WTC11 (cell line): Measurements from ENCODE around the gene STK31.

ENCODE experiments used
- NR1H2 ChIP-seq: sonication (generic); formaldehyde crosslinking; IDR thresholded peaks from 2 replicates; pipeline ENCODE4 v1.9.0; 2021; ENCODE audit warnings: mild to moderate bottlenecking, moderate library complexity, missing genetic modification reagents
- NR2C2 ChIP-seq: sonication (generic); formaldehyde crosslinking; IDR thresholded peaks from 2 replicates; pipeline ENCODE4 v1.8.0; 2022; ENCODE audit warnings: mild to moderate bottlenecking, missing genetic modification reagents
- NR3C1 ChIP-seq: sonication (generic); formaldehyde crosslinking; conservative IDR thresholded peaks from 2 replicates; pipeline ENCODE4 v1.8.1; 2023; ENCODE audit warnings: low read depth, mild to moderate bottlenecking, missing genetic modification reagents
- RELA ChIP-seq: sonication (generic); formaldehyde crosslinking; IDR thresholded peaks from 2 replicates; pipeline ENCODE4 v1.8.1; 2022; ENCODE audit warnings: missing genetic modification reagents, mild to moderate bottlenecking, borderline replicate concordance
- RORB ChIP-seq: fragments of 250-450 bp; sonication (Bioruptor Pico); IDR thresholded peaks from 2 replicates; pipeline ENCODE4 v1.9.0; 2021; ENCODE audit warnings: mild to moderate bottlenecking
- TF ChIP-seq, protein P1 (sequence below): sonication (generic); formaldehyde crosslinking; IDR thresholded peaks from 2 replicates; pipeline ENCODE4 v1.8.1; 2022; ENCODE audit warnings: missing genetic modification reagents, borderline replicate concordance
- TF ChIP-seq, protein P2 (sequence below): fragments of 200-600 bp; IDR thresholded peaks from 2 replicates; pipeline ENCODE4 v1.8.0; 2022; ENCODE audit warnings: antibody characterized with exemption
- TF ChIP-seq, protein P3 (sequence below): sonication (generic); formaldehyde crosslinking; IDR thresholded peaks from 2 replicates; pipeline ENCODE4 v1.8.1; 2022; ENCODE audit warnings: mild to moderate bottlenecking, missing genetic modification reagents, moderate library complexity, borderline replicate concordance
- TF ChIP-seq, protein P4 (sequence below): fragments of 250-450 bp; sonication (Bioruptor Pico); IDR thresholded peaks from 2 replicates; pipeline ENCODE4 v1.9.0; 2021; ENCODE audit warnings: mild to moderate bottlenecking
- TF ChIP-seq, protein P5 (sequence below): sonication (generic); formaldehyde crosslinking; conservative IDR thresholded peaks from 2 replicates; pipeline ENCODE4 v1.8.1; 2023; ENCODE audit warnings: mild to moderate bottlenecking, low read depth, missing genetic modification reagents, moderate library complexity
- TF ChIP-seq, protein P6 (sequence below): sonication (generic); formaldehyde crosslinking; IDR thresholded peaks from 2 replicates; pipeline ENCODE4 v1.8.1; 2022; ENCODE audit warnings: low read depth, missing genetic modification reagents, borderline replicate concordance
- TF ChIP-seq, protein P7 (sequence below): sonication (generic); formaldehyde crosslinking; IDR thresholded peaks from 2 replicates; pipeline ENCODE4 v1.8.1; 2023; ENCODE audit warnings: mild to moderate bottlenecking, missing genetic modification reagents, moderate library complexity

DNA sequence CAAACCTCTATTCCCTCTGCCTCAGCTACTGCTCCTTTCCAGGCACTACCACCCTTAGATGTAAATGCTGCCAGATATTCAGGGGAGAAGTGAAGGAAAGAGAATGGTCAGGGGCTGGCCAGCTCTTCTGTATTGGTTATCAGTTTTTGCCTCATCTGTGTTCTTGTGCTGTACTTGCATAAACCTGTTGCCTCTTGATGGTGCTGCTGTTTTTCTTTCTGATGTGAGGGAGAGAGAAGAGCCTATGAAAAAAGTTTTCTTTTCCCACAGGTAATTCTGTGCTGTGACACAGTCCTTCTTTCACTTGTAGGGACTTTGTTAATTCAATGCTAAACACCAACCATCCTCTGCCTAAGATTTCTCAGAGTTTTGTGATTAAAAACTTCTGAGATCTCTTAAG lies 57.5 kb downstream of the STK31 start:
- TF ChIP-seq NR2C2 (CRISPR knock-in tag) (no peak), RORB (CRISPR knock-in tag) (no peak), NR1H2 (CRISPR knock-in tag) (no peak), RELA (CRISPR knock-in tag) (no peak), NR3C1 (CRISPR knock-in tag) (no peak)
- TF ChIP-seq, protein P1, sequence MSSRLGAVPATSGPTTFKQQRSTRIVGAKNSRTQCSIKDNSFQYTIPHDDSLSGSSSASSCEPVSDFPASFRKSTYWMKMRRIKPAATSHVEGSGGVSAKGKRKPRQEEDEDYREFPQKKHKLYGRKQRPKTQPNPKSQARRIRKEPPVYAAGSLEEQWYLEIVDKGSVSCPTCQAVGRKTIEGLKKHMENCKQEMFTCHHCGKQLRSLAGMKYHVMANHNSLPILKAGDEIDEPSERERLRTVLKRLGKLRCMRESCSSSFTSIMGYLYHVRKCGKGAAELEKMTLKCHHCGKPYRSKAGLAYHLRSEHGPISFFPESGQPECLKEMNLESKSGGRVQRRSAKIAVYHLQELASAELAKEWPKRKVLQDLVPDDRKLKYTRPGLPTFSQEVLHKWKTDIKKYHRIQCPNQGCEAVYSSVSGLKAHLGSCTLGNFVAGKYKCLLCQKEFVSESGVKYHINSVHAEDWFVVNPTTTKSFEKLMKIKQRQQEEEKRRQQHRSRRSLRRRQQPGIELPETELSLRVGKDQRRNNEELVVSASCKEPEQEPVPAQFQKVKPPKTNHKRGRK (CRISPR knock-in tag): no peak
- TF ChIP-seq, protein P2, sequence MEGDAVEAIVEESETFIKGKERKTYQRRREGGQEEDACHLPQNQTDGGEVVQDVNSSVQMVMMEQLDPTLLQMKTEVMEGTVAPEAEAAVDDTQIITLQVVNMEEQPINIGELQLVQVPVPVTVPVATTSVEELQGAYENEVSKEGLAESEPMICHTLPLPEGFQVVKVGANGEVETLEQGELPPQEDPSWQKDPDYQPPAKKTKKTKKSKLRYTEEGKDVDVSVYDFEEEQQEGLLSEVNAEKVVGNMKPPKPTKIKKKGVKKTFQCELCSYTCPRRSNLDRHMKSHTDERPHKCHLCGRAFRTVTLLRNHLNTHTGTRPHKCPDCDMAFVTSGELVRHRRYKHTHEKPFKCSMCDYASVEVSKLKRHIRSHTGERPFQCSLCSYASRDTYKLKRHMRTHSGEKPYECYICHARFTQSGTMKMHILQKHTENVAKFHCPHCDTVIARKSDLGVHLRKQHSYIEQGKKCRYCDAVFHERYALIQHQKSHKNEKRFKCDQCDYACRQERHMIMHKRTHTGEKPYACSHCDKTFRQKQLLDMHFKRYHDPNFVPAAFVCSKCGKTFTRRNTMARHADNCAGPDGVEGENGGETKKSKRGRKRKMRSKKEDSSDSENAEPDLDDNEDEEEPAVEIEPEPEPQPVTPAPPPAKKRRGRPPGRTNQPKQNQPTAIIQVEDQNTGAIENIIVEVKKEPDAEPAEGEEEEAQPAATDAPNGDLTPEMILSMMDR: no peak
- TF ChIP-seq, protein P3, sequence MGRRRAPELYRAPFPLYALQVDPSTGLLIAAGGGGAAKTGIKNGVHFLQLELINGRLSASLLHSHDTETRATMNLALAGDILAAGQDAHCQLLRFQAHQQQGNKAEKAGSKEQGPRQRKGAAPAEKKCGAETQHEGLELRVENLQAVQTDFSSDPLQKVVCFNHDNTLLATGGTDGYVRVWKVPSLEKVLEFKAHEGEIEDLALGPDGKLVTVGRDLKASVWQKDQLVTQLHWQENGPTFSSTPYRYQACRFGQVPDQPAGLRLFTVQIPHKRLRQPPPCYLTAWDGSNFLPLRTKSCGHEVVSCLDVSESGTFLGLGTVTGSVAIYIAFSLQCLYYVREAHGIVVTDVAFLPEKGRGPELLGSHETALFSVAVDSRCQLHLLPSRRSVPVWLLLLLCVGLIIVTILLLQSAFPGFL: no peak
- TF ChIP-seq, protein P4, sequence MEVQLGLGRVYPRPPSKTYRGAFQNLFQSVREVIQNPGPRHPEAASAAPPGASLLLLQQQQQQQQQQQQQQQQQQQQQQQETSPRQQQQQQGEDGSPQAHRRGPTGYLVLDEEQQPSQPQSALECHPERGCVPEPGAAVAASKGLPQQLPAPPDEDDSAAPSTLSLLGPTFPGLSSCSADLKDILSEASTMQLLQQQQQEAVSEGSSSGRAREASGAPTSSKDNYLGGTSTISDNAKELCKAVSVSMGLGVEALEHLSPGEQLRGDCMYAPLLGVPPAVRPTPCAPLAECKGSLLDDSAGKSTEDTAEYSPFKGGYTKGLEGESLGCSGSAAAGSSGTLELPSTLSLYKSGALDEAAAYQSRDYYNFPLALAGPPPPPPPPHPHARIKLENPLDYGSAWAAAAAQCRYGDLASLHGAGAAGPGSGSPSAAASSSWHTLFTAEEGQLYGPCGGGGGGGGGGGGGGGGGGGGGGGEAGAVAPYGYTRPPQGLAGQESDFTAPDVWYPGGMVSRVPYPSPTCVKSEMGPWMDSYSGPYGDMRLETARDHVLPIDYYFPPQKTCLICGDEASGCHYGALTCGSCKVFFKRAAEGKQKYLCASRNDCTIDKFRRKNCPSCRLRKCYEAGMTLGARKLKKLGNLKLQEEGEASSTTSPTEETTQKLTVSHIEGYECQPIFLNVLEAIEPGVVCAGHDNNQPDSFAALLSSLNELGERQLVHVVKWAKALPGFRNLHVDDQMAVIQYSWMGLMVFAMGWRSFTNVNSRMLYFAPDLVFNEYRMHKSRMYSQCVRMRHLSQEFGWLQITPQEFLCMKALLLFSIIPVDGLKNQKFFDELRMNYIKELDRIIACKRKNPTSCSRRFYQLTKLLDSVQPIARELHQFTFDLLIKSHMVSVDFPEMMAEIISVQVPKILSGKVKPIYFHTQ (CRISPR knock-in tag): no peak
- TF ChIP-seq, protein P5, sequence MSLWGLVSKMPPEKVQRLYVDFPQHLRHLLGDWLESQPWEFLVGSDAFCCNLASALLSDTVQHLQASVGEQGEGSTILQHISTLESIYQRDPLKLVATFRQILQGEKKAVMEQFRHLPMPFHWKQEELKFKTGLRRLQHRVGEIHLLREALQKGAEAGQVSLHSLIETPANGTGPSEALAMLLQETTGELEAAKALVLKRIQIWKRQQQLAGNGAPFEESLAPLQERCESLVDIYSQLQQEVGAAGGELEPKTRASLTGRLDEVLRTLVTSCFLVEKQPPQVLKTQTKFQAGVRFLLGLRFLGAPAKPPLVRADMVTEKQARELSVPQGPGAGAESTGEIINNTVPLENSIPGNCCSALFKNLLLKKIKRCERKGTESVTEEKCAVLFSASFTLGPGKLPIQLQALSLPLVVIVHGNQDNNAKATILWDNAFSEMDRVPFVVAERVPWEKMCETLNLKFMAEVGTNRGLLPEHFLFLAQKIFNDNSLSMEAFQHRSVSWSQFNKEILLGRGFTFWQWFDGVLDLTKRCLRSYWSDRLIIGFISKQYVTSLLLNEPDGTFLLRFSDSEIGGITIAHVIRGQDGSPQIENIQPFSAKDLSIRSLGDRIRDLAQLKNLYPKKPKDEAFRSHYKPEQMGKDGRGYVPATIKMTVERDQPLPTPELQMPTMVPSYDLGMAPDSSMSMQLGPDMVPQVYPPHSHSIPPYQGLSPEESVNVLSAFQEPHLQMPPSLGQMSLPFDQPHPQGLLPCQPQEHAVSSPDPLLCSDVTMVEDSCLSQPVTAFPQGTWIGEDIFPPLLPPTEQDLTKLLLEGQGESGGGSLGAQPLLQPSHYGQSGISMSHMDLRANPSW: no peak
- TF ChIP-seq, protein P6, sequence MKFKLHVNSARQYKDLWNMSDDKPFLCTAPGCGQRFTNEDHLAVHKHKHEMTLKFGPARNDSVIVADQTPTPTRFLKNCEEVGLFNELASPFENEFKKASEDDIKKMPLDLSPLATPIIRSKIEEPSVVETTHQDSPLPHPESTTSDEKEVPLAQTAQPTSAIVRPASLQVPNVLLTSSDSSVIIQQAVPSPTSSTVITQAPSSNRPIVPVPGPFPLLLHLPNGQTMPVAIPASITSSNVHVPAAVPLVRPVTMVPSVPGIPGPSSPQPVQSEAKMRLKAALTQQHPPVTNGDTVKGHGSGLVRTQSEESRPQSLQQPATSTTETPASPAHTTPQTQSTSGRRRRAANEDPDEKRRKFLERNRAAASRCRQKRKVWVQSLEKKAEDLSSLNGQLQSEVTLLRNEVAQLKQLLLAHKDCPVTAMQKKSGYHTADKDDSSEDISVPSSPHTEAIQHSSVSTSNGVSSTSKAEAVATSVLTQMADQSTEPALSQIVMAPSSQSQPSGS (CRISPR knock-in tag): no peak
- TF ChIP-seq, protein P7, sequence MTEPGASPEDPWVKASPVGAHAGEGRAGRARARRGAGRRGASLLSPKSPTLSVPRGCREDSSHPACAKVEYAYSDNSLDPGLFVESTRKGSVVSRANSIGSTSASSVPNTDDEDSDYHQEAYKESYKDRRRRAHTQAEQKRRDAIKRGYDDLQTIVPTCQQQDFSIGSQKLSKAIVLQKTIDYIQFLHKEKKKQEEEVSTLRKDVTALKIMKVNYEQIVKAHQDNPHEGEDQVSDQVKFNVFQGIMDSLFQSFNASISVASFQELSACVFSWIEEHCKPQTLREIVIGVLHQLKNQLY (CRISPR knock-in tag): no peak
